AML-193 (cell line): Measurements from ENCODE around the gene PRKN.

Source experiments
- DNase-seq, 2 experiments: peaks; one replicate each; lab custom pipeline; 2025; lab: John Stamatoyannopoulos, UW

PRKN gene

GRCh38 chr6:161658211-161658610 lies 1069.4 kb downstream of the PRKN start:
- no peak for DNase-seq

GRCh38 chr6:161654209-161654608 lies 1073.4 kb downstream of the PRKN start:
- DNase-seq, result no peak

- DNase-seq, result no peak
These were observed 1075.6 kb downstream of the PRKN start for GRCh38 chr6:161651949-161652348.

GRCh38 chr6:161649841-161650240 lies 1077.7 kb downstream of the PRKN start:
- no peak for DNase-seq

GRCh38 chr6:161649068-161649467 lies 1078.5 kb downstream of the PRKN start:
- DNase-seq, result no peak

- DNase-seq, result no peak
These were observed 1080.3 kb downstream of the PRKN start for GRCh38 chr6:161647234-161647633.

GRCh38 chr6:161644521-161644920 lies 1083.0 kb downstream of the PRKN start:
- DNase-seq, result no peak

- DNase-seq, result no peak
These were observed 1086.4 kb downstream of the PRKN start for GRCh38 chr6:161641175-161641574.

- DNase-seq, result no peak
These were observed 1087.8 kb downstream of the PRKN start for GRCh38 chr6:161639772-161640171.

- DNase-seq, result no peak
These were observed 1089.9 kb downstream of the PRKN start for GRCh38 chr6:161637658-161638057.

- no peak for DNase-seq
These were observed 1090.6 kb downstream of the PRKN start for GRCh38 chr6:161636882-161637430.

- DNase-seq, result no peak
These were observed 1091.6 kb downstream of the PRKN start for GRCh38 chr6:161635975-161636374.

- no peak for DNase-seq
These were observed 1092.7 kb downstream of the PRKN start for GRCh38 chr6:161634916-161635315.

- DNase-seq, result no peak
These were observed 1095.8 kb downstream of the PRKN start for GRCh38 chr6:161631676-161632194.

- no peak for DNase-seq
These were observed 1096.9 kb downstream of the PRKN start for GRCh38 chr6:161630674-161631073.

GRCh38 chr6:161626132-161626676 lies 1101.4 kb downstream of the PRKN start:
- no peak for DNase-seq

- DNase-seq, result no peak
These were observed 1103.5 kb downstream of the PRKN start for GRCh38 chr6:161624111-161624510.

- DNase-seq, result no peak
These were observed 1104.8 kb downstream of the PRKN start for GRCh38 chr6:161622779-161623178.

GRCh38 chr6:161618831-161619454 lies 1108.6 kb downstream of the PRKN start:
- DNase-seq, result peak in 1 of 2 experiments; percentile 7

GRCh38 chr6:161613711-161614110 lies 1113.9 kb downstream of the PRKN start:
- DNase-seq, result no peak

GRCh38 chr6:161608771-161609170 lies 1118.8 kb downstream of the PRKN start:
- no peak for DNase-seq

GRCh38 chr6:161607696-161608297 lies 1119.8 kb downstream of the PRKN start:
- DNase-seq, result no peak

- DNase-seq, result no peak
These were observed 1125.2 kb downstream of the PRKN start for GRCh38 chr6:161602359-161602758.
